ENCODE measurements around the gene MRFAP1L1.
A peak's percentile ranks its signal among the peaks of the same experiment; 100 is the strongest.

The MRFAP1L1 gene

DNA sequence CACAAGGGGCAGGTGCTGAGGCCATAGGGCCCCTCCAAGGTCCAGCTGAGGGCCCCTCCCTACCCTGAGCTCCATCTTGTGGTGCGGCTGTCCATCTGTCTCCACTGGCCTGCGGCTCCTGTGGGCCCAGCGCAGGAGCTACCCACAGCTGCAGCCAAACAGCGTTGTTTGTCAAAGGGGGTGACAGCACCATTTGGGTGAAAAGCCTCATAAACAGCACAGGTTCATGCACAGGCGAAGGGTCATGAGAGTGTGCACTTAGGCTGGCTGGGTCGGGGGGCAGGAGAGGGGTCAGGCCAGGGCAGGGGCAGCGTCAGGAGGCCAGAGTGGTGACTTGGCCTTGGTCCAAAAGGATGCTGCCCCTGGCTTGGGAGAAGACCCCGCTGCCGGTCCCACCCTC is 38.6 kb upstream of the MRFAP1L1 start:
- TF ChIP-seq CTCF (conservative IDR thresholded peaks at IDR 0.05; ENCODE audit: low read depth) = no peak
- POLR2A ChIA-PET (ENCODE audit: low non-redundant PET) = no interaction called here
- no peak for DNase-seq (ENCODE audit: low spot score)
- peak overlapping the region; percentile 87 for H3K27ac ChIP-seq
- CTCF ChIA-PET = no interaction called here

- DNase-seq (ENCODE audit: low spot score) = no peak
- TF ChIP-seq CTCF (conservative IDR thresholded peaks at IDR 0.05; ENCODE audit: low read depth) = no peak
- H3K27ac ChIP-seq = peak overlapping the region; percentile 87
- CTCF ChIA-PET = no interaction called here
- POLR2A ChIA-PET (ENCODE audit: low non-redundant PET) = no interaction called here
These were observed 37.8 kb upstream of the MRFAP1L1 start for GRCh38 chr4:6747294-6748051.

DNA sequence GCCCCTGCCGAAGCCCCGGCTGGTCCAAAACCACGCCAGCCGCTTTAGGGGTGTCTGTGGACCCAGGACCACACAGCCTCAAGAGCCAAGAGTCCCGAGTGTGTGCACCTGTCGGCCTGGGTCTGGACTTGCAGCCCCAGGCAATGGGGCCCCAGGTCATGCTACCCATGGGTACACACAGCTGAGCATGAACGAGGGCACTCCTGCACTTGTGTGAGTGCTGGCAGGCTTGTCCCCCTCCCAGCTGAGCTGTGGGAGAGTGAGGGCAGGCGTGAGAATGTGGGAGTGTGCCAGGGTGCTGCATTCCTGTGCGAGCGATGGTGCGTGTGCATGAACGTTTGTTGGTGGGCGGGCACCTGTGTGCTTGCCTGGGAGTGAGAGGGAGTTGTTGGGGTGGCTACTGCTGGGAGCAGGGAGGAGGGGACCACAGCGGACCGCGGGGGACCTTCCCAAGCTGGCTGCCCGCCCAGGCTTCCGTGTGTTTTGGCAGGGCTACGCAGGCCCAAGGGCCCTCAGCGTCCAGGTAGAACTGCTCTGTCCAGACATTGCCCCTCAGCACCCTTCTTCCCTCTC is 37.1 kb upstream of the MRFAP1L1 start:
- TF ChIP-seq CTCF (conservative IDR thresholded peaks at IDR 0.05; ENCODE audit: low read depth) = no peak
- DNase-seq (ENCODE audit: low spot score) = no peak
- ChIA-PET POLR2A (ENCODE audit: low non-redundant PET) (no interaction called here), CTCF (no interaction called here)
- H3K27ac ChIP-seq = peak overlapping the region; percentile 87

DNA sequence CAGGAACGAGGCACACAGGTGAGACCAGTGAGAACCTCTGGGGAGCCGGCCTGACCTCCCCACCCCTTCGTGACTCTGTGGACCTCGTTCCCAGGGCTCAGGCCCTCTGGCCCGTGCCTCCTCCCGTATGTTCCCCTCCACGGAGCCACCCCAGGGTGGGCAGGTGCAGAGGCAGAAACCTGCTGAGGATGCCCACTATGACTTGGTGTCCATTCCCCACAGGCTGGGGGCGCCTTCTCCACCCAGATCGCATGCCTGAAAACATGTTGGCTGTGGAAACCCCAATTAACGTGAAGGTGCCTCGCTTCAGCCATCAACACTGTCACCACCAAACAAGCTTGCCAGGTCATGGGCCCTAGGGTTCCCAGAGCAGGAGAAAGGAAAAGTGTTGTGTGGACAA is 33.3 kb upstream of the MRFAP1L1 start:
- no peak for TF ChIP-seq CTCF (conservative IDR thresholded peaks at IDR 0.05; ENCODE audit: low read depth)
- POLR2A ChIA-PET (ENCODE audit: low non-redundant PET) = no interaction called here
- CTCF ChIA-PET = no interaction called here
- DNase-seq (ENCODE audit: low spot score) = no peak
- no peak overlapping the region for H3K27ac ChIP-seq

- ChIA-PET CTCF (no interaction called here), POLR2A (ENCODE audit: low non-redundant PET) (no interaction called here)
- no peak for DNase-seq (ENCODE audit: low spot score)
- no peak for TF ChIP-seq CTCF (conservative IDR thresholded peaks at IDR 0.05; ENCODE audit: low read depth)
- no peak overlapping the region for H3K27ac ChIP-seq
These were observed 32.8 kb upstream of the MRFAP1L1 start for GRCh38 chr4:6742507-6742906.

DNA sequence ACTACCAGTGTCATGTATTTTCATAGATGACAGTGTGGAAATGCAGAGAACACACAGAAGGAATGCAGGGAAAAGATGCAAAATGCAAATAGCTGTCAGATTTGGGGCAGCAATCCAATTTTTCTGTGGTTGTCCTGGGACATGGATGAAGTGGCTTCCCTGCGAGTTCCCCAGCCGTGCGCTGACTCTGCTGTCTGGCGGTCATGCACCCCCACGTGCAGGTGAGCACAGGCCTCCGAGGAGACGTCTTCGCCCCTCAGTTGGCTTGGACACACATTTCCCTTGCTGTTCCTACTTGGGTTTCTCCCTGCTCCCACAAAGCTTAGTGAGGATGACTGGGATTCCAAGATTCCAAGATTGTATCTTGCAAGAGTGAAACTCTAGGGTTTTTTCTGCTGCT is 30.7 kb upstream of the MRFAP1L1 start:
- POLR2A ChIA-PET (ENCODE audit: low non-redundant PET) = no interaction called here
- CTCF ChIA-PET = no interaction called here
- DNase-seq (ENCODE audit: low spot score) = no peak
- TF ChIP-seq CTCF (conservative IDR thresholded peaks at IDR 0.05; ENCODE audit: low read depth) = no peak
- no peak overlapping the region for H3K27ac ChIP-seq

Data from RWPE1 (cell line).